Measurements from ENCODE around the gene OLFML2A.

- no peak for TF ChIP-seq POLR2A (IDR thresholded peaks at IDR 0.05)
- TF ChIP-seq, protein P1, sequence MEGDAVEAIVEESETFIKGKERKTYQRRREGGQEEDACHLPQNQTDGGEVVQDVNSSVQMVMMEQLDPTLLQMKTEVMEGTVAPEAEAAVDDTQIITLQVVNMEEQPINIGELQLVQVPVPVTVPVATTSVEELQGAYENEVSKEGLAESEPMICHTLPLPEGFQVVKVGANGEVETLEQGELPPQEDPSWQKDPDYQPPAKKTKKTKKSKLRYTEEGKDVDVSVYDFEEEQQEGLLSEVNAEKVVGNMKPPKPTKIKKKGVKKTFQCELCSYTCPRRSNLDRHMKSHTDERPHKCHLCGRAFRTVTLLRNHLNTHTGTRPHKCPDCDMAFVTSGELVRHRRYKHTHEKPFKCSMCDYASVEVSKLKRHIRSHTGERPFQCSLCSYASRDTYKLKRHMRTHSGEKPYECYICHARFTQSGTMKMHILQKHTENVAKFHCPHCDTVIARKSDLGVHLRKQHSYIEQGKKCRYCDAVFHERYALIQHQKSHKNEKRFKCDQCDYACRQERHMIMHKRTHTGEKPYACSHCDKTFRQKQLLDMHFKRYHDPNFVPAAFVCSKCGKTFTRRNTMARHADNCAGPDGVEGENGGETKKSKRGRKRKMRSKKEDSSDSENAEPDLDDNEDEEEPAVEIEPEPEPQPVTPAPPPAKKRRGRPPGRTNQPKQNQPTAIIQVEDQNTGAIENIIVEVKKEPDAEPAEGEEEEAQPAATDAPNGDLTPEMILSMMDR (IDR thresholded peaks at IDR 0.05) = no peak
Measured at GRCh38 chr9:124854161-124854560, 77.2 kb downstream of the OLFML2A start.
